Fibroblast of lung (primary cell): ENCODE measurements around the gene PNRC1. TPM values are rescaled to one million over a fixed set of nuclear protein-coding genes. Genes with fewer than 3 reads are reported as not detected.

ENCODE experiments used
- DNase-seq, 2 donors: peaks; one replicate each; pipeline versions ENCODE4 v3.0.0 to v3.0.0-alpha.2; 2010; ENCODE audit warnings: low read depth in 2 of 2
- H2AFZ ChIP-seq: 2 replicates; pipeline ENCODE4 v1.5.1; 2012; ENCODE audit warnings: low read length, control low read depth, inconsistent platforms
- H3K27ac ChIP-seq: 2 replicates; pipeline ENCODE4 v1.5.1; 2011; ENCODE audit warnings: low read length, control low read depth; ENCODE audit not compliant: insufficient read depth
- H3K27me3 ChIP-seq: 2 replicates; pipeline ENCODE4 v1.5.1; 2011; ENCODE audit warnings: mild to moderate bottlenecking, low read length; ENCODE audit not compliant: control insufficient read depth, insufficient read depth
- H3K36me3 ChIP-seq: 2 replicates; pipeline ENCODE4 v1.5.1; 2011; ENCODE audit warnings: low read length; ENCODE audit not compliant: control insufficient read depth, insufficient read depth
- H3K4me1 ChIP-seq: 2 replicates; pipeline ENCODE4 v1.5.1; 2011; ENCODE audit warnings: low read length; ENCODE audit not compliant: control insufficient read depth, insufficient read depth; ENCODE audit errors: extremely low read depth
- H3K4me2 ChIP-seq: 2 replicates; pipeline ENCODE4 v1.5.1; 2011; ENCODE audit warnings: low read length, control low read depth; ENCODE audit not compliant: insufficient read depth; ENCODE audit errors: extremely low read depth
- H3K4me3 ChIP-seq, 4 experiments: fragments of 200-600 bp in 1 of 4; sonication (generic) in 1 of 4; replicated peaks in 1 of 4; 2 replicates each; pipeline ENCODE4 v1.5.1; 2011 to 2016; ENCODE audit warnings: low read length in 4 of 4, low read depth in 3 of 4, mild to moderate bottlenecking in 3 of 4, control low read depth in 2 of 4, inconsistent platforms in 1 of 4, mixed read lengths in 1 of 4; ENCODE audit not compliant: insufficient read depth in 1 of 4; ENCODE audit errors: control extremely low read depth in 1 of 4
- H3K79me2 ChIP-seq: 2 replicates; pipeline ENCODE4 v1.5.1; 2012; ENCODE audit warnings: mild to moderate bottlenecking, low read length, inconsistent platforms; ENCODE audit not compliant: control insufficient read depth, insufficient read depth
- H3K9ac ChIP-seq: 2 replicates; pipeline ENCODE4 v1.5.1; 2011; ENCODE audit warnings: mild to moderate bottlenecking, low read length, control low read depth; ENCODE audit not compliant: insufficient read depth
- H3K9me3 ChIP-seq: 2 replicates; pipeline ENCODE4 v1.5.1; 2012; ENCODE audit warnings: low read depth, low read length; ENCODE audit not compliant: control insufficient read depth, insufficient read depth
- H4K20me1 ChIP-seq: 2 replicates; pipeline ENCODE4 v1.5.1; 2011; ENCODE audit warnings: low read length; ENCODE audit not compliant: control insufficient read depth, insufficient read depth; ENCODE audit errors: extremely low read depth
- EZH2 ChIP-seq: IDR thresholded peaks from 2 replicates; pipeline ENCODE4 v1.5.1; 2012; ENCODE audit warnings: low read length, control low read depth, mild to moderate bottlenecking; ENCODE audit errors: missing control alignments
- polyA plus RNA-seq, 2 donors: library from polyadenylated mRNA; depleted of rRNA in 1 of 2; stranded (reverse) in 1 of 2; unstranded in 1 of 2; fragments of >200 nt; gene quantifications; 2 replicates each; pipeline ENCODE4 v1.2.1, GENCODE V29; 2011 to 2012; ENCODE audit warnings: missing spikeins in 1 of 2
- total RNA-seq: library from RNA; depleted of rRNA; stranded (reverse); fragments of >200 nt; gene quantifications from 2 replicates; pipeline ENCODE4 v1.2.1, GENCODE V29; 2014
- TF ChIP-seq, protein P1 (sequence below), 2 donors: IDR thresholded peaks in 1 of 2; conservative IDR thresholded peaks in 1 of 2; 1 replicate in 1 of 2; 2 replicates in 1 of 2; pipeline ENCODE4 v1.5.1; 2011 to 2012; ENCODE audit warnings: low read length in 2 of 2, control low read depth in 1 of 2, inconsistent platforms in 1 of 2, low read depth in 1 of 2, mild to moderate bottlenecking in 1 of 2

Gene PNRC1
- total and polyA plus RNA-seq, 2 donors (not counting 1 experiment from before 2014, with no cell fraction given), result 14.9 to 65.1 TPM

DNA sequence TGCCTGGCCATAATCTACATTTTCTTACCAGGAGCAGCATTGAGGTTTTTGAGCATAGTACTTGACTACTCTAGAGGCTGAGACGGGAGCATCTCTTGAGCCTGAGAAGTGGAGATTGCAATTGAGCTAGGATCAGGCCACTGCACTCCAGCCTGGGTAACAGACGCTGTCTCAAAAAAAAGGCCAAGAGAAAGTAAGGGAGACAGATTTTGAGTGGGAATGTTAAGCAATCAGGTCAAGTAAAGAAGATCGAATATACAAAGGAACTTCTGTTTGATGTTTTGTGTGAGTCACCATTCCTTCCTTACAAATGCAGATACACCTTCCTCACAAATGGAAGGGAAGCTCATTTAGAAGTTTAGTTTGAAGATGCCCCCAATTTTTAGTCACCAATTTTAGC, 4.4 kb downstream of the PNRC1 start:
- H2AFZ ChIP-seq, result no peak overlapping the region
- H3K27ac ChIP-seq, result no peak overlapping the region
- no peaks in the 10 kb centered on the region for H4K20me1 ChIP-seq
- H3K4me1 ChIP-seq, result no peaks in the 10 kb centered on the region
- TF ChIP-seq, protein P1, sequence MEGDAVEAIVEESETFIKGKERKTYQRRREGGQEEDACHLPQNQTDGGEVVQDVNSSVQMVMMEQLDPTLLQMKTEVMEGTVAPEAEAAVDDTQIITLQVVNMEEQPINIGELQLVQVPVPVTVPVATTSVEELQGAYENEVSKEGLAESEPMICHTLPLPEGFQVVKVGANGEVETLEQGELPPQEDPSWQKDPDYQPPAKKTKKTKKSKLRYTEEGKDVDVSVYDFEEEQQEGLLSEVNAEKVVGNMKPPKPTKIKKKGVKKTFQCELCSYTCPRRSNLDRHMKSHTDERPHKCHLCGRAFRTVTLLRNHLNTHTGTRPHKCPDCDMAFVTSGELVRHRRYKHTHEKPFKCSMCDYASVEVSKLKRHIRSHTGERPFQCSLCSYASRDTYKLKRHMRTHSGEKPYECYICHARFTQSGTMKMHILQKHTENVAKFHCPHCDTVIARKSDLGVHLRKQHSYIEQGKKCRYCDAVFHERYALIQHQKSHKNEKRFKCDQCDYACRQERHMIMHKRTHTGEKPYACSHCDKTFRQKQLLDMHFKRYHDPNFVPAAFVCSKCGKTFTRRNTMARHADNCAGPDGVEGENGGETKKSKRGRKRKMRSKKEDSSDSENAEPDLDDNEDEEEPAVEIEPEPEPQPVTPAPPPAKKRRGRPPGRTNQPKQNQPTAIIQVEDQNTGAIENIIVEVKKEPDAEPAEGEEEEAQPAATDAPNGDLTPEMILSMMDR (conservative IDR thresholded peaks at IDR 0.05 in 1 of 2, IDR thresholded peaks at IDR 0.05 in 1 of 2; ENCODE audit: low read depth in 1 of 2, low read length in 2 of 2), result no peak
- TF ChIP-seq EZH2, result no peak
- H3K79me2 ChIP-seq, result peaks cover 29% of the 10 kb centered on the region
- H3K9me3 ChIP-seq, result no peaks in the 10 kb centered on the region
- no peaks in the 10 kb centered on the region for H3K27me3 ChIP-seq
- H3K4me3 ChIP-seq, result peak overlapping the region in 2 of 4 experiments; percentile 13 to 98
- H3K4me2 ChIP-seq, result no peak overlapping the region
- no peak overlapping the region for H3K9ac ChIP-seq
- peak in 1 of 2 donors; percentile 9 for DNase-seq
- no peaks in the 10 kb centered on the region for H3K36me3 ChIP-seq

DNA sequence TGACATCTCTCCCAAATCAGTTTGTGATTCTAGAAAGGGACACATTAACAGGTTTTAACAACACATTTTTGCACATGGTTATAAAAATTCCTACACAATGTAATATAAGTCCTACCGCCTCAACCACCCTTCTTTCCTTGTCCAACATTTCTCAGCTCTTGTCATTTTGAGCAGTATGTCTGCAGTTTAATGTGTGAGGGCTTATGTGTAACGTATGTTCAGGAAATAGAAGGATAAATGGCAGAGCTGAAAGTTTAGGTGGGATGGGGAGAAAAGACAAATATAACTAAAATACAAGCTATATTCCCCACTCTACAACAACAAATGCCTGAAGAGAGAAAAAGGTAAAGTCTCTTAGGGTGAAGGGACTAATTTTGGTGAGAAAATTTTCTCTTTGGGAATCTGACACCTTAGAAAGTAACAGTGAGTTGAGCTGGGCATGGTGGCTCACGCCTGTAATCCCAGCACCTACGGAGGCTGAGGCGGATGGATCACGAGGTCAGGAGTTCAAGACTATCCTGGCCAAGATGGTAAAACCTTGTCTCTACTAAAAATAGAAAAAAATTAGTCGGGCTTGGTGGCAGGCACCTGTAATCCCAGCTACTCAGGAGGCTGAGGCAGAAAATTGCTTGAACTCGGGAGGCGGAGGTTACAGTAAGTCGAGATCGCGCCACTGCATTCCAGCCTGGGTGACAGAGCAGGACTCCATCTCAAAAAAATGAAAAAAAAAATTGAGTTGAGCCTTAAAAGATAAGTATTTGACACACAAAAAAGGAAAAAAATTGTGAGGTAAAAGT, 5.1 kb downstream of the PNRC1 start:
- Histone ChIP-seq H3K9me3 (no peaks in the 10 kb centered on the region), H4K20me1 (no peaks in the 10 kb centered on the region), H2AFZ (no peak overlapping the region), H3K79me2 (peaks cover 29% of the 10 kb centered on the region), H3K27me3 (no peaks in the 10 kb centered on the region), H3K36me3 (no peaks in the 10 kb centered on the region), H3K4me3 (no peak overlapping the region), H3K4me2 (no peak overlapping the region), H3K9ac (no peak overlapping the region), H3K27ac (no peak overlapping the region), H3K4me1 (no peaks in the 10 kb centered on the region)
- TF ChIP-seq, protein P1 (conservative IDR thresholded peaks at IDR 0.05 in 1 of 2, IDR thresholded peaks at IDR 0.05 in 1 of 2; ENCODE audit: low read depth in 1 of 2, low read length in 2 of 2), result no peak
- no peak for TF ChIP-seq EZH2
- no peak for DNase-seq

DNA sequence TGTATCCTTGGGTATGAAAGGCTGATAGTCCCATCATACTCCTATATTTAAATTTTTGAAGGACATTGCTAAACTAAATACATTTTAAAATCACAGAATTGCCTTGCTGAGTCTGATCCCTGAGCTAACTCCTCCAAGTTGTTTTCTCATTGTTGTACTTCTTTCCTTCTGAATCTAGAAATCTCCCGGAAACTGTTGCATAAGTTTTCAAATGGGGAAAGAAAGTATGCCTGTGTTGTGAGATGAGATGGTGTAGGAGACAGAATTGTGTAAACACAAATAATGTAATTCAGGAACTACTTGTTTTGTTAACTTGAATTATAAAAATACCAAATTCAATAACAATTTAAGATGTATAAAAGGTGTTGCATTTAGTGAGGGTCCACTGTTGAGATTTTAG, 7.3 kb downstream of the PNRC1 start:
- H4K20me1 ChIP-seq, result no peaks in the 10 kb centered on the region
- H3K36me3 ChIP-seq, result no peaks in the 10 kb centered on the region
- H3K4me2 ChIP-seq, result no peak overlapping the region
- DNase-seq, result no peak
- H3K9me3 ChIP-seq, result no peaks in the 10 kb centered on the region
- H2AFZ ChIP-seq, result no peak overlapping the region
- no peaks in the 10 kb centered on the region for H3K4me1 ChIP-seq
- H3K9ac ChIP-seq, result no peak overlapping the region
- TF ChIP-seq, protein P1 (conservative IDR thresholded peaks at IDR 0.05 in 1 of 2, IDR thresholded peaks at IDR 0.05 in 1 of 2; ENCODE audit: low read depth in 1 of 2, low read length in 2 of 2), result no peak
- TF ChIP-seq EZH2, result no peak
- no peaks in the 10 kb centered on the region for H3K27me3 ChIP-seq
- H3K27ac ChIP-seq, result no peak overlapping the region
- H3K4me3 ChIP-seq, result no peak overlapping the region
- peaks cover 12% of the 10 kb centered on the region for H3K79me2 ChIP-seq
